SK-N-SH treated with all-trans-retinoic acid at 6 μM for 48 hours (cell line): ENCODE data around the gene ARHGAP45.

ENCODE experiments used
- ATAC-seq: fragments of 200-7000 bp; cut with Tn5 transposase; 3 replicates; pipeline ENCODE4 v1.9.1; 2020; ENCODE audit warnings: mild to moderate bottlenecking, moderate library complexity
- ARNTL ChIP-seq: fragments of 450-650 bp; formaldehyde crosslinking; IDR thresholded peaks from 2 replicates; pipeline ENCODE4 v1.5.0; 2020; ENCODE audit warnings: low read depth, mild to moderate bottlenecking, moderate library complexity, borderline replicate concordance
- BACH2 ChIP-seq: fragments of 250-450 bp; sonication (Bioruptor Pico); IDR thresholded peaks from 2 replicates; pipeline ENCODE4 v1.9.0; 2021; ENCODE audit warnings: mild to moderate bottlenecking, borderline replicate concordance
- CSDC2 ChIP-seq: fragments of 250-450 bp; sonication (Bioruptor Pico); IDR thresholded peaks from 2 replicates; pipeline ENCODE4 v1.5.0; 2020; ENCODE audit warnings: mild to moderate bottlenecking, moderate library complexity
- ESRRG ChIP-seq: fragments of 250-450 bp; sonication (Bioruptor Pico); IDR thresholded peaks from 2 replicates; pipeline ENCODE4 v1.6.1; 2021; ENCODE audit warnings: mild to moderate bottlenecking
- GLIS3 ChIP-seq: fragments of 250-450 bp; sonication (Bioruptor Pico); IDR thresholded peaks from 2 replicates; pipeline ENCODE4 v1.5.0; 2020; ENCODE audit warnings: mild to moderate bottlenecking, moderate library complexity
- ISL1 ChIP-seq: fragments of 250-450 bp; sonication (Bioruptor Pico); IDR thresholded peaks from 2 replicates; pipeline ENCODE4 v2.1.2; 2022; ENCODE audit warnings: mild to moderate bottlenecking, moderate library complexity
- RARB ChIP-seq: fragments of 250-450 bp; sonication (Bioruptor Pico); IDR thresholded peaks from 2 replicates; pipeline ENCODE4 v1.8.0; 2021; ENCODE audit warnings: mild to moderate bottlenecking, moderate library complexity
- SNAI2 ChIP-seq: fragments of 250-450 bp; sonication (Bioruptor Pico); IDR thresholded peaks from 2 replicates; pipeline ENCODE4 v1.5.0; 2020; ENCODE audit warnings: mild to moderate bottlenecking, moderate library complexity
- TCF4 ChIP-seq: fragments of 250-450 bp; sonication (Bioruptor Pico); IDR thresholded peaks from 2 replicates; pipeline ENCODE4 v1.8.0; 2021; ENCODE audit warnings: mild to moderate bottlenecking, moderate library complexity, borderline replicate concordance
- TOX ChIP-seq: fragments of 250-450 bp; sonication (Bioruptor Pico); IDR thresholded peaks from 2 replicates; pipeline ENCODE4 v1.8.0; 2021; ENCODE audit warnings: mild to moderate bottlenecking, moderate library complexity, borderline replicate concordance
- ZC3H10 ChIP-seq: fragments of 250-450 bp; sonication (Bioruptor Pico); IDR thresholded peaks from 2 replicates; pipeline ENCODE4 v1.5.1; 2021; ENCODE audit warnings: mild to moderate bottlenecking, moderate library complexity
- ZFP3 ChIP-seq: fragments of 250-450 bp; sonication (Bioruptor Pico); IDR thresholded peaks from 2 replicates; pipeline ENCODE4 v1.5.0; 2020; ENCODE audit warnings: mild to moderate bottlenecking, moderate library complexity
- ZFP30 ChIP-seq: fragments of 450-650 bp; formaldehyde crosslinking; IDR thresholded peaks from 2 replicates; pipeline ENCODE4 v1.5.0; 2022; ENCODE audit warnings: mild to moderate bottlenecking, moderate library complexity
- ZNF8 ChIP-seq: fragments of 450-650 bp; formaldehyde crosslinking; IDR thresholded peaks from 2 replicates; pipeline ENCODE4 v1.5.0; 2020; ENCODE audit warnings: mild to moderate bottlenecking, moderate library complexity
- TF ChIP-seq, protein P1 (sequence below): fragments of 250-450 bp; sonication (Bioruptor Pico); IDR thresholded peaks from 2 replicates; pipeline ENCODE4 v1.8.0; 2021; ENCODE audit warnings: low read depth, mild to moderate bottlenecking, moderate library complexity, borderline replicate concordance
- TF ChIP-seq, protein P2 (sequence below): fragments of 250-450 bp; sonication (Bioruptor Pico); IDR thresholded peaks from 2 replicates; pipeline ENCODE4 v1.5.1; 2021; ENCODE audit warnings: mild to moderate bottlenecking, moderate library complexity
- TF ChIP-seq, protein P3 (sequence below): fragments of 250-450 bp; sonication (Bioruptor Pico); IDR thresholded peaks from 2 replicates; pipeline ENCODE4 v1.5.0; 2020; ENCODE audit warnings: mild to moderate bottlenecking, moderate library complexity
- TF ChIP-seq, protein P4 (sequence below): fragments of 250-450 bp; sonication (Bioruptor Pico); IDR thresholded peaks from 2 replicates; pipeline ENCODE4 v1.8.0; 2020; ENCODE audit warnings: mild to moderate bottlenecking, moderate library complexity, borderline replicate concordance

The ARHGAP45 gene

DNA sequence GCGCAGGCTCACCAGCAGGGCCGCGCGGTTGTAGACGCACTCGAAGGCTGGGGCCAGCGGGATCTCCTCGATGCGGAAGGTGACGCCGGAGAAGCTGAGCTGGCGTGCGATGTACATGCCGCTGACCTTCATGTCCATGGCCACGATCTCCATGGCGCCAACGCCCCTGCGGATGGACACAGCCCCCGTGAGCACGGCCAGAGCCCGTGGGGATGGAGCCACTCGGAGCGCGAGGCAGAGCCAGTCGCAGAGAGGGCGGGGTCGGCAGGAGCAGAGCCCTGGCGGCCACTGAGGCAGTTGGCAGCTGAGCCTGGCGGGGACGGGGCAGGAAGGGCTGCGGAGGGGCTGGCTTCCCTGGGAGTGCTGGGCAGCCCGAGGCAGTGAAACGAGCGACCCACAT lies 52.0 kb downstream of the ARHGAP45 start:
- ATAC-seq = no peak
- TF ChIP-seq BACH2 (CRISPR knock-in tag) (no peak), ZFP3 (CRISPR knock-in tag) (no peak), ZFP30 (no peak)
- TF ChIP-seq, protein P1, sequence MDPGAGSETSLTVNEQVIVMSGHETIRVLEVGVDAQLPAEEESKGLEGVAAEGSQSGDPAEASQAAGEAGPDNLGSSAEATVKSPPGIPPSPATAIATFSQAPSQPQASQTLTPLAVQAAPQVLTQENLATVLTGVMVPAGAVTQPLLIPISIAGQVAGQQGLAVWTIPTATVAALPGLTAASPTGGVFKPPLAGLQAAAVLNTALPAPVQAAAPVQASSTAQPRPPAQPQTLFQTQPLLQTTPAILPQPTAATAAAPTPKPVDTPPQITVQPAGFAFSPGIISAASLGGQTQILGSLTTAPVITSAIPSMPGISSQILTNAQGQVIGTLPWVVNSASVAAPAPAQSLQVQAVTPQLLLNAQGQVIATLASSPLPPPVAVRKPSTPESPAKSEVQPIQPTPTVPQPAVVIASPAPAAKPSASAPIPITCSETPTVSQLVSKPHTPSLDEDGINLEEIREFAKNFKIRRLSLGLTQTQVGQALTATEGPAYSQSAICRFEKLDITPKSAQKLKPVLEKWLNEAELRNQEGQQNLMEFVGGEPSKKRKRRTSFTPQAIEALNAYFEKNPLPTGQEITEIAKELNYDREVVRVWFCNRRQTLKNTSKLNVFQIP (CRISPR knock-in tag) = no peak

DNA sequence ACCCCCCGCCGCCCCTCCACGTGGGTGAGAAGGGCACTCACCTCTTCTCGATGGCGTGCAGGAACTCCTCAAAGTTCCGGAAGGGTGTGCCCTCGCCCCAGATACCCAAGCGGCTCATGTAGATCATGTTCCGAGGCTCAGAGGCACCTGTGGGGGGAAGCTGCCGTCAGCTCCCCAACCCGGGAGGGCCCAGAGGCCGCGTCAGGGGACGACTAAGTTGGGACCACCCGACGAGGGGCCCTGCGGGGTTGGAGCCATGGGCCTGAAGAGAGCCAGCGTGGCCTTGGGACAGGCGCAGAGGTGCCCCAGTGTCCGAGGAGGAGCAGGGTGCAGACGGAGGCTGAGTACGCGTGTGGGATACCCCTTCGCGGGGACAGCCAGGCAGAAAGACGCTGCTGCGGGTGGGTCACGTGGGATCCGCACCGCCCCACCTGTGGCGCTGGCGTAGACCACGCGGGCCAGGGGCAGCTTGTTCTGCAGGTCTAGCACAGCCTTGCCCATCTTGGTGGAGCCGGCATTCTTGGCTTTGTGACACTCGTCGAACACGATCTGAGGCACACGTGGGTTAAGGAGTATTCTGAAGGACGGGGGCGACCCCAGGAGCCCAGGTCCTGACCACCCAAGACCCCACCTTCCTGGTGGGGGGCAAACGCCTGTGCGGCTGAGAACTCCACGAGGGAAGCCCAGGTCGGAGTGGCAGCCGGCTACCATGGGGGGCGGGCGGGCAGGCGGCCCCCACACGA lies 52.7 kb downstream of the ARHGAP45 start:
- ATAC-seq = no peak
- TF ChIP-seq ZFP3 (CRISPR knock-in tag) = no peak
- no peak for TF ChIP-seq CSDC2 (CRISPR knock-in tag)
- no peak for TF ChIP-seq TOX (CRISPR knock-in tag)
- TF ChIP-seq, protein P2, sequence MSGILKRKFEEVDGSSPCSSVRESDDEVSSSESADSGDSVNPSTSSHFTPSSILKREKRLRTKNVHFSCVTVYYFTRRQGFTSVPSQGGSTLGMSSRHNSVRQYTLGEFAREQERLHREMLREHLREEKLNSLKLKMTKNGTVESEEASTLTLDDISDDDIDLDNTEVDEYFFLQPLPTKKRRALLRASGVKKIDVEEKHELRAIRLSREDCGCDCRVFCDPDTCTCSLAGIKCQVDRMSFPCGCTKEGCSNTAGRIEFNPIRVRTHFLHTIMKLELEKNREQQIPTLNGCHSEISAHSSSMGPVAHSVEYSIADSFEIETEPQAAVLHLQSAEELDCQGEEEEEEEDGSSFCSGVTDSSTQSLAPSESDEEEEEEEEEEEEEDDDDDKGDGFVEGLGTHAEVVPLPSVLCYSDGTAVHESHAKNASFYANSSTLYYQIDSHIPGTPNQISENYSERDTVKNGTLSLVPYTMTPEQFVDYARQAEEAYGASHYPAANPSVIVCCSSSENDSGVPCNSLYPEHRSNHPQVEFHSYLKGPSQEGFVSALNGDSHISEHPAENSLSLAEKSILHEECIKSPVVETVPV (CRISPR knock-in tag) = no peak
- TF ChIP-seq ZFP30 = no peak
- TF ChIP-seq BACH2 (CRISPR knock-in tag) = no peak

DNA sequence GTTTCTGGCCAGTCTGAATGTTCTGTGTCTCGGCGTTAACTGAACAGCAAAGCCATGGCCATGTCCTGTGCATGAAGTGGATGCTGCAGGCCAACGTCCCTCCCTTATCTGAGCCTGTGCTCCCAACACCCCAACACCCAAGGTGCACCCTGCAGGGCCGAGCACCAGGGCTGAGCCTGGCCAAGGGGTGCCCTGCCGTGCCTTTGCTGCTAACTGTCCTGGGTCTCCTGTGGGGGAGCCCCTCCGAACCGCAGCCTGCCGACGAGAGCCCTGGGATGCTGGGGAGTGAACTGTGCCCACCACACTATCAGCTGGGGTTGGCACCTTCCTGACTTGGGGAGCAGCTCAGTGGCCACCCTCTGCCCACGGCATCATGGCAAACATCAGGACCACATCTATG lies 54.4 kb downstream of the ARHGAP45 start:
- ATAC-seq = no peak
- TF ChIP-seq, protein P2 (CRISPR knock-in tag) = no peak
- TF ChIP-seq ZNF8 (no peak), ESRRG (CRISPR knock-in tag) (no peak), ZFP3 (CRISPR knock-in tag) (no peak), TCF4 (CRISPR knock-in tag) (no peak), RARB (CRISPR knock-in tag) (no peak), GLIS3 (CRISPR knock-in tag) (no peak), SNAI2 (no peak), ZC3H10 (CRISPR knock-in tag) (no peak), ARNTL (no peak), ISL1 (CRISPR knock-in tag) (no peak)
- TF ChIP-seq, protein P3, sequence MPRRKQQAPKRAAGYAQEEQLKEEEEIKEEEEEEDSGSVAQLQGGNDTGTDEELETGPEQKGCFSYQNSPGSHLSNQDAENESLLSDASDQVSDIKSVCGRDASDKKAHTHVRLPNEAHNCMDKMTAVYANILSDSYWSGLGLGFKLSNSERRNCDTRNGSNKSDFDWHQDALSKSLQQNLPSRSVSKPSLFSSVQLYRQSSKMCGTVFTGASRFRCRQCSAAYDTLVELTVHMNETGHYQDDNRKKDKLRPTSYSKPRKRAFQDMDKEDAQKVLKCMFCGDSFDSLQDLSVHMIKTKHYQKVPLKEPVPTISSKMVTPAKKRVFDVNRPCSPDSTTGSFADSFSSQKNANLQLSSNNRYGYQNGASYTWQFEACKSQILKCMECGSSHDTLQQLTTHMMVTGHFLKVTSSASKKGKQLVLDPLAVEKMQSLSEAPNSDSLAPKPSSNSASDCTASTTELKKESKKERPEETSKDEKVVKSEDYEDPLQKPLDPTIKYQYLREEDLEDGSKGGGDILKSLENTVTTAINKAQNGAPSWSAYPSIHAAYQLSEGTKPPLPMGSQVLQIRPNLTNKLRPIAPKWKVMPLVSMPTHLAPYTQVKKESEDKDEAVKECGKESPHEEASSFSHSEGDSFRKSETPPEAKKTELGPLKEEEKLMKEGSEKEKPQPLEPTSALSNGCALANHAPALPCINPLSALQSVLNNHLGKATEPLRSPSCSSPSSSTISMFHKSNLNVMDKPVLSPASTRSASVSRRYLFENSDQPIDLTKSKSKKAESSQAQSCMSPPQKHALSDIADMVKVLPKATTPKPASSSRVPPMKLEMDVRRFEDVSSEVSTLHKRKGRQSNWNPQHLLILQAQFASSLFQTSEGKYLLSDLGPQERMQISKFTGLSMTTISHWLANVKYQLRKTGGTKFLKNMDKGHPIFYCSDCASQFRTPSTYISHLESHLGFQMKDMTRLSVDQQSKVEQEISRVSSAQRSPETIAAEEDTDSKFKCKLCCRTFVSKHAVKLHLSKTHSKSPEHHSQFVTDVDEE (CRISPR knock-in tag) = no peak
- TF ChIP-seq, protein P4, sequence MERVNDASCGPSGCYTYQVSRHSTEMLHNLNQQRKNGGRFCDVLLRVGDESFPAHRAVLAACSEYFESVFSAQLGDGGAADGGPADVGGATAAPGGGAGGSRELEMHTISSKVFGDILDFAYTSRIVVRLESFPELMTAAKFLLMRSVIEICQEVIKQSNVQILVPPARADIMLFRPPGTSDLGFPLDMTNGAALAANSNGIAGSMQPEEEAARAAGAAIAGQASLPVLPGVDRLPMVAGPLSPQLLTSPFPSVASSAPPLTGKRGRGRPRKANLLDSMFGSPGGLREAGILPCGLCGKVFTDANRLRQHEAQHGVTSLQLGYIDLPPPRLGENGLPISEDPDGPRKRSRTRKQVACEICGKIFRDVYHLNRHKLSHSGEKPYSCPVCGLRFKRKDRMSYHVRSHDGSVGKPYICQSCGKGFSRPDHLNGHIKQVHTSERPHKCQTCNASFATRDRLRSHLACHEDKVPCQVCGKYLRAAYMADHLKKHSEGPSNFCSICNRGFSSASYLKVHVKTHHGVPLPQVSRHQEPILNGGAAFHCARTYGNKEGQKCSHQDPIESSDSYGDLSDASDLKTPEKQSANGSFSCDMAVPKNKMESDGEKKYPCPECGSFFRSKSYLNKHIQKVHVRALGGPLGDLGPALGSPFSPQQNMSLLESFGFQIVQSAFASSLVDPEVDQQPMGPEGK = no peak
